ENCODE data around the gene ABHD8.

ABHD8 gene

GRCh38 chr19:17331045-17331558 is 27.9 kb upstream of the ABHD8 start:
- no peak for DNase-seq
- TF ChIP-seq, protein P1, sequence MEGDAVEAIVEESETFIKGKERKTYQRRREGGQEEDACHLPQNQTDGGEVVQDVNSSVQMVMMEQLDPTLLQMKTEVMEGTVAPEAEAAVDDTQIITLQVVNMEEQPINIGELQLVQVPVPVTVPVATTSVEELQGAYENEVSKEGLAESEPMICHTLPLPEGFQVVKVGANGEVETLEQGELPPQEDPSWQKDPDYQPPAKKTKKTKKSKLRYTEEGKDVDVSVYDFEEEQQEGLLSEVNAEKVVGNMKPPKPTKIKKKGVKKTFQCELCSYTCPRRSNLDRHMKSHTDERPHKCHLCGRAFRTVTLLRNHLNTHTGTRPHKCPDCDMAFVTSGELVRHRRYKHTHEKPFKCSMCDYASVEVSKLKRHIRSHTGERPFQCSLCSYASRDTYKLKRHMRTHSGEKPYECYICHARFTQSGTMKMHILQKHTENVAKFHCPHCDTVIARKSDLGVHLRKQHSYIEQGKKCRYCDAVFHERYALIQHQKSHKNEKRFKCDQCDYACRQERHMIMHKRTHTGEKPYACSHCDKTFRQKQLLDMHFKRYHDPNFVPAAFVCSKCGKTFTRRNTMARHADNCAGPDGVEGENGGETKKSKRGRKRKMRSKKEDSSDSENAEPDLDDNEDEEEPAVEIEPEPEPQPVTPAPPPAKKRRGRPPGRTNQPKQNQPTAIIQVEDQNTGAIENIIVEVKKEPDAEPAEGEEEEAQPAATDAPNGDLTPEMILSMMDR (IDR thresholded peaks at IDR 0.05) = no peak
- peaks cover 0 to 62% (median 37%) of the 10 kb centered on the region in 4 donors for H3K4me1 ChIP-seq
- H3K36me3 ChIP-seq = peaks cover 0 to 14% (median 0%) of the 10 kb centered on the region in 3 donors
- intact Hi-C loops (cut with DNase I; ENCODE audit: low total_unique reads) = no loop called here
- H3K4me3 ChIP-seq = no peak overlapping the region
- H3K9me3 ChIP-seq = no peaks in the 10 kb centered on the region
- no peaks in the 10 kb centered on the region for H3K27me3 ChIP-seq
- no peak overlapping the region for H3K27ac ChIP-seq

GRCh38 chr19:17330262-17331044 is 27.2 kb upstream of the ABHD8 start:
- Histone ChIP-seq H3K27ac (no peak overlapping the region), H3K4me1 (peaks cover 0 to 63% (median 38%) of the 10 kb centered on the region in 4 donors), H3K4me3 (no peak overlapping the region), H3K36me3 (peaks cover 0 to 14% (median 0%) of the 10 kb centered on the region in 3 donors), H3K27me3 (no peaks in the 10 kb centered on the region), H3K9me3 (no peaks in the 10 kb centered on the region)
- intact Hi-C loops (cut with DNase I; ENCODE audit: low total_unique reads) = no loop called here
- TF ChIP-seq, protein P1 (IDR thresholded peaks at IDR 0.05) = no peak
- DNase-seq = no peak

GRCh38 chr19:17329366-17330261 is 26.4 kb upstream of the ABHD8 start:
- TF ChIP-seq, protein P1 (IDR thresholded peaks at IDR 0.05) = no peak
- H3K27ac ChIP-seq = no peak overlapping the region
- H3K9me3 ChIP-seq = no peaks in the 10 kb centered on the region
- no peak overlapping the region for H3K4me3 ChIP-seq
- H3K36me3 ChIP-seq = peaks cover 0 to 18% (median 0%) of the 10 kb centered on the region in 3 donors
- intact Hi-C loops (cut with DNase I; ENCODE audit: low total_unique reads) = loop anchor here (1.0 kb wide), 1 partner anchor 23 kb away; no protein-coding TSS in a partner anchor
- peaks cover 0 to 64% (median 42%) of the 10 kb centered on the region in 4 donors for H3K4me1 ChIP-seq
- DNase-seq = no peak
- no peaks in the 10 kb centered on the region for H3K27me3 ChIP-seq

- Histone ChIP-seq H3K4me1 (peaks cover 0 to 66% (median 46%) of the 10 kb centered on the region in 4 donors), H3K36me3 (peaks cover 0 to 18% (median 0%) of the 10 kb centered on the region in 3 donors), H3K27ac (peak overlapping the region in 1 of 2 donors; percentile 49), H3K4me3 (peak overlapping the region in 1 of 2 donors; percentile 1), H3K27me3 (no peaks in the 10 kb centered on the region), H3K9me3 (no peaks in the 10 kb centered on the region)
- intact Hi-C loops (cut with DNase I; ENCODE audit: low total_unique reads) = loop anchor here (1.0 kb wide), 1 partner anchor 22 kb away; no protein-coding TSS in a partner anchor
- no peak for DNase-seq
- TF ChIP-seq, protein P1 (IDR thresholded peaks at IDR 0.05) = no peak
Measured at GRCh38 chr19:17328517-17329365, 25.5 kb upstream of the ABHD8 start.
